Prostate gland (tissue), 2 donors: ENCODE results near the gene AMACR. TPM values are rescaled to one million over a fixed set of nuclear protein-coding genes. Genes with fewer than 3 reads are reported as not detected.

Experiments
- DNase-seq: peaks from one replicate; pipeline ENCODE4 v3.0.0-alpha.2; 2019; ENCODE audit warnings: low spot score
- H3K27ac ChIP-seq, 2 donors: fragments of 200-600 bp; sonication (generic); 2 replicates each; pipeline ENCODE4 v1.5.1; 2017 to 2019
- H3K27me3 ChIP-seq: fragments of 200-600 bp; sonication (generic); replicated peaks from 2 replicates; pipeline ENCODE4 v1.5.1; 2019; ENCODE audit not compliant: insufficient read depth
- H3K36me3 ChIP-seq, 2 donors: fragments of 200-600 bp; sonication (generic); 1 replicate in 1 of 2; 2 replicates in 1 of 2; pipeline versions ENCODE4 v1.5.1 to v1.8.1; 2017 to 2019
- H3K4me1 ChIP-seq: fragments of 200-600 bp; sonication (generic); replicated peaks from 2 replicates; pipeline ENCODE4 v1.5.1; 2019
- H3K4me3 ChIP-seq, 2 donors: fragments of 200-600 bp; sonication (generic); 2 replicates each; pipeline ENCODE4 v1.5.1; 2017 to 2019
- H3K9me3 ChIP-seq: fragments of 200-600 bp; sonication (generic); 2 replicates; pipeline ENCODE4 v1.5.1; 2017
- POLR2A ChIP-seq: fragments of 450-650 bp; IDR thresholded peaks from one replicate; pipeline ENCODE4 v1.6.1; 2016; ENCODE audit warnings: antibody characterized with exemption, mild to moderate bottlenecking
- POLR2AphosphoS5 ChIP-seq: sonication (generic); formaldehyde crosslinking; IDR thresholded peaks from one replicate; pipeline ENCODE4 v1.6.1; 2017; ENCODE audit warnings: antibody characterized with exemption
- WGBS: methylation state at CpG from one replicate; pipeline ENCODE4 v1.1.5; 2018; 5-methylcytosine and 5-hydroxymethylcytosine counted together
- intact Hi-C: fragments of 100-400 bp; cut with DNase I; formaldehyde crosslinking; loops from one replicate; pipeline ENCODE4 v1.14.2; 2022
- total RNA-seq, 2 donors: library from RNA; depleted of rRNA; stranded (reverse); fragments of >200 nt; gene quantifications; one replicate each; pipeline ENCODE4 v1.1.0, GENCODE V29; 2016
- TF ChIP-seq, protein P1 (sequence below), 4 experiments: fragments of 200-600 bp in 2 of 4; fragments of 450-650 bp in 2 of 4; sonication (generic) in 2 of 4; IDR thresholded peaks; 1 replicate in 3 of 4; 2 replicates in 1 of 4; pipeline ENCODE4 v1.5.1; 2016 to 2019; ENCODE audit warnings: antibody characterized with exemption in 4 of 4, mild to moderate bottlenecking in 2 of 4, moderate library complexity in 2 of 4

AMACR gene
- total RNA-seq, 2 donors from 2014 or later = 14.8 to 21.8 TPM

DNA sequence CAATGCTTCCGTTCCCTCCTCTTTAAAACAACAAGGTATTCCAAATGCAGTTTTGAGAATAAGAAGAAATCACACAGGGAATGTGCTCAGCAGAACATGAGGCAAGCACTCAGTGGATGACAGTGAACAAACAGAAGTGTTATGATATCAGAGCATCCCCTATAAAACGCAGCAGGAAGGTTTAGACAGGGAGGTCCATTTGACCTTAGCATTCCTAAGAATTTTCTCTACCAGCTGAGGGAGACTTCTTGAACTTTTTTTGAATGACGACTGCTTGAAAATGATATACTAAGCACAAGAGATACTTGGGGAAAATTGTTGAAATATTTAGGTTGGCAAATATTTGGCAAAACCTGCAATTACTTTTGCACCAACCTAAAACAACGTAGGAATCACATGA is 3.9 kb downstream of the AMACR start:
- intact Hi-C loops = loop anchor here (10.0 kb wide), 1 partner anchor 559 kb away; the partner anchor contains the start of gene TARS1
- WGBS = 79% methylated on average over 4 of the region's 4 CpGs
- Histone ChIP-seq H3K4me1 (no peaks in the 10 kb centered on the region), H3K36me3 (no peaks in the 10 kb centered on the region), H3K9me3 (no peaks in the 10 kb centered on the region), H3K4me3 (no peak overlapping the region), H3K27ac (no peak overlapping the region), H3K27me3 (no peaks in the 10 kb centered on the region)
- DNase-seq = no peak
- TF ChIP-seq, protein P1, sequence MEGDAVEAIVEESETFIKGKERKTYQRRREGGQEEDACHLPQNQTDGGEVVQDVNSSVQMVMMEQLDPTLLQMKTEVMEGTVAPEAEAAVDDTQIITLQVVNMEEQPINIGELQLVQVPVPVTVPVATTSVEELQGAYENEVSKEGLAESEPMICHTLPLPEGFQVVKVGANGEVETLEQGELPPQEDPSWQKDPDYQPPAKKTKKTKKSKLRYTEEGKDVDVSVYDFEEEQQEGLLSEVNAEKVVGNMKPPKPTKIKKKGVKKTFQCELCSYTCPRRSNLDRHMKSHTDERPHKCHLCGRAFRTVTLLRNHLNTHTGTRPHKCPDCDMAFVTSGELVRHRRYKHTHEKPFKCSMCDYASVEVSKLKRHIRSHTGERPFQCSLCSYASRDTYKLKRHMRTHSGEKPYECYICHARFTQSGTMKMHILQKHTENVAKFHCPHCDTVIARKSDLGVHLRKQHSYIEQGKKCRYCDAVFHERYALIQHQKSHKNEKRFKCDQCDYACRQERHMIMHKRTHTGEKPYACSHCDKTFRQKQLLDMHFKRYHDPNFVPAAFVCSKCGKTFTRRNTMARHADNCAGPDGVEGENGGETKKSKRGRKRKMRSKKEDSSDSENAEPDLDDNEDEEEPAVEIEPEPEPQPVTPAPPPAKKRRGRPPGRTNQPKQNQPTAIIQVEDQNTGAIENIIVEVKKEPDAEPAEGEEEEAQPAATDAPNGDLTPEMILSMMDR (IDR thresholded peaks at IDR 0.05) = no peak
- TF ChIP-seq POLR2AphosphoS5 (no peak), POLR2A (no peak)

DNA sequence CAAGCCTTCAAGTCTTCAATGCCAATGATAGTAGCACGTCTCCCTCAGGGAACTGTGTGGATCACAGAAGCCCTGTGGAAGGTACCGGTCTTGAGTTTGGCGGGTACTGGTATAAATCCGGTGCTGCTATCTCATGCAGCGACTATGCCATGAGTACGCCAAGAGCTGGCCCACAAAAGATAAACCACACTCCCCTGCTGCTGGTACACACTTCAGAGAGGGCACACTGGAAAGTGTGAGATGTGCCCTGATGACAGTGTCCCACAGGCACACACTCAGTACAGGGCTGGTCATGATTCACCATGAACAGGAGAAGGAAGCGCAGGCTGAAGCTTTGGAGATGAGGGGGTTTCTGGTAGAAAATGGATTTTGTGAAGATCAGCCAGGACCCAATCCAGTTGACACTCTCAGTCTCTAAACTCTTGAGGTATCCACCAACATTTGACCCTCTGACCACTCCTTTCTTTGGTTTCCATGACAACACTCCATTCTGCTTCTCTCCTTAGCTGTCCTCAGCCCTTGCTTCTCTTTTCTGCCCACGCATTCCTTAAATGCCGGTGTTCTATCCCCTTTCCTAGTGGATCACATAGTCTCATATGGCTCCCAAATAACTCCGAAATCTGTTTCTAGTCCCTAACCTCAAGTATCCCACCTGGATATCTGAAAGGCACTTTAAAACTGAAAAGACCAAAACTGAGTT is 5.1 kb downstream of the AMACR start:
- intact Hi-C loops = loop anchor here (10.0 kb wide), 1 partner anchor 558 kb away; the partner anchor contains the start of gene TARS1
- DNase-seq = no peak
- no peaks in the 10 kb centered on the region for H3K9me3 ChIP-seq
- H3K27me3 ChIP-seq = no peaks in the 10 kb centered on the region
- over 99% methylated on average over 10 of the region's 10 CpGs for WGBS
- no peaks in the 10 kb centered on the region for H3K4me1 ChIP-seq
- H3K27ac ChIP-seq = no peak overlapping the region
- H3K36me3 ChIP-seq = no peaks in the 10 kb centered on the region
- H3K4me3 ChIP-seq = no peak overlapping the region
- TF ChIP-seq POLR2AphosphoS5 (no peak), POLR2A (no peak)
- TF ChIP-seq, protein P1 (IDR thresholded peaks at IDR 0.05) = no peak

DNA sequence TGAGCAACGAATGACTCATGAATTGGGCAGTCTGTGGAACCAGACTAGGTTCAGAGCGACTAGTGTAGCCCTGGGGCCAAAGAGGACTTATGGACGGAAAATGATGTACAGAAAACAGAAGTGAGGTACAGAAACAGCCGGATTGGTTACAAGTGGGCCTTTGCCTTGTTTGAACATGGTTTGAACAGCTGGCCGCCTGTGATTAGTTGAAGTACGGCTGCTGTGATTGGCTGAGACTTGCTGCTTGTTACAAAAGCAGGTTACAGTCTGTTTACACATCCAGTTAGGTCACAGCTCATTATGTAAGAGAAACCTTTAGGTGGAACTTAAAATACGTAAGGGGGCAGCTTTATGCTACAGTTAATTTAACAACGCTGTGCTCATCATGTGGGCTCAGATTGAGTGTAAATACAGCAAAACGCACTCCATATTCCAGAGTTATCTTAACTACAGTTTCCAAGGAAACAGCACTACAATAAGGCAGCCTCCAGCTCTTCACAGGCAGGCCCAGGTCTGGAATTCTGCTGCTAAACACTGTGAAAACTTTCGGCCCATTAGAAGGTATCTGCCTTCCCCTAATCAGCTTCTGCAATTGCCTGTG is 6.5 kb downstream of the AMACR start:
- no peaks in the 10 kb centered on the region for H3K9me3 ChIP-seq
- 63% methylated on average over 10 of the region's 10 CpGs for WGBS
- H3K4me3 ChIP-seq = no peak overlapping the region
- no peaks in the 10 kb centered on the region for H3K36me3 ChIP-seq
- intact Hi-C loops = loop anchor here (2.0 to 10.0 kb wide), 2 partner anchors 463 to 557 kb away; partner anchors contain the start of gene TARS1
- no peaks in the 10 kb centered on the region for H3K27me3 ChIP-seq
- no peaks in the 10 kb centered on the region for H3K4me1 ChIP-seq
- peak; percentile 13 for DNase-seq
- peak overlapping the region; percentile 4 to 6 for H3K27ac ChIP-seq
- no peak for TF ChIP-seq POLR2AphosphoS5
- TF ChIP-seq POLR2A = no peak
- TF ChIP-seq, protein P1 (IDR thresholded peaks at IDR 0.05) = no peak

DNA sequence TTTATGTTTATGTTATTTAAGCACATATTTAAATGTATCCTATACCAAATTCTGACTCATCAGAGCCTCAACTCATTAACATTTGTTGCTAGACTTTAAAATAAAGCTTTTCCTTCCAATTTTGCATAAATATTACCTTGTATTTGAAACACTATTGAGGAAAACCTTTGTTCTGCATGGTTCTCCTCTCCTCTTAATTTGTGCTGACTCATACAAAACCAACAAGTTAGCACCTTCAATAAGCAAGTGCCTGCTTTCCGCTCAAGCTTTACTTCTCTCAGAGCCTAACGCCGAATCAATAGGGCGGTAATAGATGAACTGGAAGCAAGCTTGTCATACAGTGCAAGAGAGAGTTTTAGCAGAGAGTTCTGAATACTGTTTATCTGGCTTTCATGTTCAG is 7.9 kb downstream of the AMACR start:
- TF ChIP-seq POLR2A (no peak), POLR2AphosphoS5 (no peak)
- TF ChIP-seq, protein P1 (IDR thresholded peaks at IDR 0.05) = no peak
- H3K4me1 ChIP-seq = no peaks in the 10 kb centered on the region
- no peak for DNase-seq
- H3K9me3 ChIP-seq = no peaks in the 10 kb centered on the region
- no peaks in the 10 kb centered on the region for H3K27me3 ChIP-seq
- 83% methylated on average over 4 of the region's 4 CpGs for WGBS
- H3K36me3 ChIP-seq = no peaks in the 10 kb centered on the region
- H3K4me3 ChIP-seq = no peak overlapping the region
- H3K27ac ChIP-seq = no peak overlapping the region
- intact Hi-C loops = loop anchor here (2.0 to 10.0 kb wide), 3 partner anchors 465 to 927 kb away; partner anchors contain the start of genes DNAJC21 and TARS1
